Measurements from ENCODE around the gene CEP89. TPM values are rescaled to one million over a fixed set of nuclear protein-coding genes. Genes with fewer than 3 reads are reported as not detected.

The CEP89 gene
- total and polyA plus RNA-seq, 2 of the 4 experiments (the other 2 are of a cell fraction): 7.2 to 17.4 TPM

- H3K56ac ChIP-seq (ENCODE audit: extremely low read depth, insufficient read depth, low read length): no peak overlapping the region
- no peaks in the 10 kb centered on the region for H3K9me1 ChIP-seq (ENCODE audit: insufficient read depth, low read length)
- H2BK15ac ChIP-seq (ENCODE audit: low read depth, low read length): no peak overlapping the region
- H4K91ac ChIP-seq (ENCODE audit: insufficient read depth, low read depth, low read length): no peak overlapping the region
- no peak overlapping the region for H4K5ac ChIP-seq (ENCODE audit: low read depth, low read length)
- in situ Hi-C loops (cut with MboI; ENCODE audit: low sequenced_read_pairs) (no loop called here), dilution Hi-C loops (cut with HindIII; ENCODE audit: low sequenced_read_pairs, unreplicated experiment) (no loop called here), intact Hi-C loops (cut with micrococcal nuclease) (no loop called here)
- no peak overlapping the region for H3K14ac ChIP-seq (replicated peaks; ENCODE audit: low read depth, low read length)
- H2AFZ ChIP-seq (replicated peaks; ENCODE audit: low read length, poor library complexity): no peak overlapping the region
- no peak overlapping the region for H2BK5ac ChIP-seq (ENCODE audit: low read depth, low read length, poor library complexity, severe bottlenecking)
- no peaks in the 10 kb centered on the region for H3K9me3 ChIP-seq (ENCODE audit: control insufficient read depth, insufficient read depth, low read length)
- no peak overlapping the region for H3K4me3 ChIP-seq (ENCODE audit: insufficient read depth, low read depth, low read length)
- H2AK9ac ChIP-seq (replicated peaks; ENCODE audit: low read depth, low read length, poor library complexity): no peak overlapping the region
- no peak overlapping the region for H4K8ac ChIP-seq (ENCODE audit: low read depth in 2 of 2, low read length in 2 of 2)
- 0 out of 2 replicates have a peak, but pooled peaks cover 3% of the 10 kb centered on the region for H3K36me3 ChIP-seq (ENCODE audit: control insufficient read depth, insufficient read depth, low read length)
- no peaks in the 10 kb centered on the region for H3K27me3 ChIP-seq (ENCODE audit: control insufficient read depth, insufficient read depth, low read length)
- ChIA-PET POLR2A (ENCODE audit: unreplicated experiment) (no interaction called here), CTCF (interaction anchor here (0.7 kb wide), 1 partner anchor 19 kb away, joined by 3 read pairs; no protein-coding TSS in a partner anchor)
- WGBS, 2 experiments (ENCODE audit: extremely low coverage in 2 of 2, insufficient read length in 1 of 2): no CpG with 5 or more reads among the region's 4 CpGs
- no peak overlapping the region for H2BK20ac ChIP-seq (ENCODE audit: low read depth, low read length)
- H3K18ac ChIP-seq (ENCODE audit: low read depth, low read length): no peak overlapping the region
- H3K4ac ChIP-seq (ENCODE audit: low read depth, low read length): no peak overlapping the region
- no peak overlapping the region for H3K27ac ChIP-seq (ENCODE audit: insufficient read depth, low read length)
- no TSS peak for BruUV-seq (replicated peaks)
- H3K9ac ChIP-seq (ENCODE audit: low read depth, low read length): no peak overlapping the region
- no peaks in the 10 kb centered on the region for H3K4me1 ChIP-seq (ENCODE audit: control insufficient read depth, insufficient read depth, low read length)
- no peaks in the 10 kb centered on the region for H4K20me1 ChIP-seq (ENCODE audit: insufficient read depth, low read length)
- no peak for TF ChIP-seq RFX5 (IDR thresholded peaks at IDR 0.05; ENCODE audit: low read depth, low read length)
- TF ChIP-seq RCOR1 (IDR thresholded peaks at IDR 0.05; ENCODE audit: insufficient replicate concordance, low read length): no peak
- no peak for TF ChIP-seq POLR2A (IDR thresholded peaks at IDR 0.05; ENCODE audit: low read depth, low read length)
- no peak for TF ChIP-seq CHD1 (IDR thresholded peaks at IDR 0.05; ENCODE audit: low read depth, low read length)
- no peak for TF ChIP-seq NFE2L2 (IDR thresholded peaks at IDR 0.05; ENCODE audit: low read depth, low read length)
- no peak for TF ChIP-seq CTCF (conservative IDR thresholded peaks at IDR 0.05; ENCODE audit: low read depth, low read length)
- no peak overlapping the region for H3K23ac ChIP-seq (ENCODE audit: low read depth, low read length)
- no peak overlapping the region for H2BK120ac ChIP-seq (ENCODE audit: low read depth, low read length)
- no peaks in the 10 kb centered on the region for H3K79me1 ChIP-seq (ENCODE audit: low read depth in 1 of 2, low read length in 2 of 2)
- ATAC-seq (ENCODE audit: low read depth) (no peak), DNase-seq (no peak)
- H3K4me2 ChIP-seq (ENCODE audit: low read depth, low read length): no peak overlapping the region
- H2AK5ac ChIP-seq (ENCODE audit: low read depth, low read length): no peak overlapping the region
Measured at GRCh38 chr19:33000910-33001309, 29.2 kb upstream of the CEP89 start.

All from IMR-90 (cell line).